ENCODE results near the gene PLRG1.

GRCh38 chr4:154595807-154596206, 45.6 kb upstream of the PLRG1 start:
- TF ChIP-seq POLR2A (IDR thresholded peaks at IDR 0.05) (no peak), CTCF (IDR thresholded peaks at IDR 0.05) (no peak), POLR2AphosphoS5 (IDR thresholded peaks at IDR 0.05) (no peak)

Measured in breast epithelium (tissue), 3 donors.